Erythroblast (primary cell): ENCODE results near the gene C14orf119.

Source experiments
- GATA1 ChIP-seq: IDR thresholded peaks from 2 replicates; pipeline ENCODE4 v1.6.1; 2011; ENCODE audit warnings: low read depth, mild to moderate bottlenecking, control low read depth, low read length, moderate library complexity
- POLR2A ChIP-seq: IDR thresholded peaks from 2 replicates; pipeline ENCODE4 v1.6.1; 2011; ENCODE audit warnings: mild to moderate bottlenecking, low read length

DNA sequence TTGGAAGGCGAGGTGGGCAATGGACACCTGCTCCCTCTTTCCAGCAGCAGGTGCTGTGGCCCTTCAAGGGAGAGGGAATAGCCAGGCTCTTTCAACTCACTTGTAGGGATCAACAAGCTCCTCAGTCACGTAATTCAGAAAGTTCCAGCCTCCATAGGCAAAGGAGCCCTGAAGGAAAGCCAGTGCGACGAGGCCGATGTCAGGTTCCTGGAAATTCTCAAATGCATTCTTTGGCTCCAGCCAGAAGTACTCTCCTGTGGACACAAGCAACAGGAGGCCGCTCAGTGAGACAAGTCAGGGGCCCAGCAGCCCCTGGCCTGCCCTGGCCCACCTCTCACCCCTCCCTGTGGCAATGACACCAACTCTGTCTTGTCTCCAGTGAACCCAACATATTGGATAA is 45.1 kb downstream of the C14orf119 start:
- TF ChIP-seq POLR2A (no peak), GATA1 (no peak)
